ENCODE results near the gene SLC29A1. TPM values are rescaled to one million over a fixed set of nuclear protein-coding genes. Genes with fewer than 3 reads are reported as not detected.

The SLC29A1 gene
- polyA plus RNA-seq, 1 experiment: 34.1 TPM

GRCh38 chr6:44207966-44208365, 15.4 kb upstream of the SLC29A1 start:
- no peak for DNase-seq (ENCODE audit: low read depth)
- POLR2A ChIA-PET: no interaction called here
- no peak for TF ChIP-seq CTCF (IDR thresholded peaks at IDR 0.05; ENCODE audit: insufficient read depth, low read depth, low read length)
- H3K27me3 ChIP-seq (ENCODE audit: control insufficient read depth, insufficient read depth, low read length): peaks cover 6% of the 10 kb centered on the region
- CTCF ChIA-PET: interaction anchor here (0.7 to 2.3 kb wide), 4 partner anchors 16 to 1170 kb away, joined by 3 to 5 read pairs (median 3); partner anchors contain the start of gene SLC29A1
- no peaks in the 10 kb centered on the region for H3K36me3 ChIP-seq (ENCODE audit: control insufficient read depth, insufficient read depth, low read length)
- H3K4me3 ChIP-seq (ENCODE audit: low read depth, low read length): no peak overlapping the region

GRCh38 chr6:44211284-44211683, 12.1 kb upstream of the SLC29A1 start:
- Histone ChIP-seq H3K27me3 (ENCODE audit: control insufficient read depth, insufficient read depth, low read length) (peaks cover 6% of the 10 kb centered on the region), H3K4me3 (ENCODE audit: low read depth, low read length) (no peak overlapping the region), H3K36me3 (ENCODE audit: control insufficient read depth, insufficient read depth, low read length) (no peaks in the 10 kb centered on the region)
- no peak for TF ChIP-seq CTCF (IDR thresholded peaks at IDR 0.05; ENCODE audit: insufficient read depth, low read depth, low read length)
- no peak for DNase-seq (ENCODE audit: low read depth)
- POLR2A ChIA-PET: no interaction called here
- CTCF ChIA-PET: interaction anchor here (1.0 to 2.5 kb wide), 4 partner anchors 8 to 45 kb away, joined by 4 to 6 read pairs (median 4); no protein-coding TSS in a partner anchor

DNA sequence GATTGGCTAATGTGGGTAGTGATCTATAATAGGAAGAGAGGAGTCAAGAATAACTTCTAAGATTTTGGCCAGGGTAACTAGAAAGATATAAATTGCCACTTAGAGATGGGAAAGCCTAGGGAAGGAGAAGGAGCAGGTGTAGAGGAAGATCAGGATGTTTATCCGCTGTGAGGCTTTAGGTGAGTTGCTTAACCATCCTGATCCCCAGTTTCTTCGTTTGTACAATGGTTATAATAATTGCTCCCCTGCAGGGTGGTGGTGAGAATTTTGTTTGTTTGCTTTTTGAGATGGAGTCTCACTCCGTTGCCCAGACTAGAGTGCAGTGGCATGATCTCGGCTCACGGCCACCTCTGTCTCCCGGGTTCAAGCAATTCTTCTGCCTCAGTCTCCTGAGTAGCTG, 9.1 kb upstream of the SLC29A1 start:
- peaks cover 6% of the 10 kb centered on the region for H3K27me3 ChIP-seq (ENCODE audit: control insufficient read depth, insufficient read depth, low read length)
- CTCF ChIA-PET: interaction anchor here (1.5 to 1.8 kb wide), 3 partner anchors 13 to 22 kb away, joined by 3 to 4 read pairs (median 3); no protein-coding TSS in a partner anchor
- DNase-seq (ENCODE audit: low read depth): no peak
- H3K4me3 ChIP-seq (ENCODE audit: low read depth, low read length): no peak overlapping the region
- no peak for TF ChIP-seq CTCF (IDR thresholded peaks at IDR 0.05; ENCODE audit: insufficient read depth, low read depth, low read length)
- POLR2A ChIA-PET: no interaction called here
- H3K36me3 ChIP-seq (ENCODE audit: control insufficient read depth, insufficient read depth, low read length): no peaks in the 10 kb centered on the region

DNA sequence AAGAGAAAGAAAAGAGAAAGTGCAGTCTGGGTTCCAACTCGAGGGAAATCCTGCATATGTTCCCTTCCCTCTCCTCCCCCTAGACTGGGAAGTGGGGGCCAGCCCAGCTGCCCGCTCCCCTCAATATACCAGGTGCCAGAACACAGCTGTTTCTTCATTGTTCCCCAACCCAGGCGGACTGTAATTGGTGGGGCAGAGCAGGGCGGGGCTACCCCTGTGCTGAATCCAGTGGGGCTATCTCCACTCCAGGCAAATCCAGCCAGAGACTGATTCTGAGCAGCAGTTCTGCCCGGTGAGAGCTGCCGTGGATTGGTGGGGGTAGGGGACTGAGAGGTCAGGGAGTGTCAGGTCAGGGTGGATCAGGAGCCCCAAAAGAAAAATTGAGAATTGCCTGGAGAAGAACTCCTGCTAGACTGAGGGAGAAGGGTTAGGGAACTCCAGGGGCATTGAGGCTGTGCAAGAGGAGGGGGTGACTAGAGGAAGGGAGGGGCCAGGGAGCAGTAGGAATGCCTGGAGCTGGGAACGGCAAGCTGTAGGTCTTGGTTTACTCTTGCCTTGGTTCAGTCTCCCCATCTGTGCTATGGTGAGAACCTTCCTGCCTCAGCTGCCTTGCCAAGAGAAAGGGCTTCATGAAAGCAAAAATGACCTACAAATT, 6.6 kb upstream of the SLC29A1 start, which contains the start of gene MYMX:
TSS of gene MYMX (plus strand) at position 250 of the 655 bp plus-strand sequence. CDS start 546 bp downstream, outside the sequence.
- ChIA-PET CTCF (interaction anchor here (1.5 kb wide), 1 partner anchor 18 kb away, joined by 4 read pairs; no protein-coding TSS in a partner anchor), POLR2A (no interaction called here)
- TF ChIP-seq CTCF (IDR thresholded peaks at IDR 0.05; ENCODE audit: insufficient read depth, low read depth, low read length): no peak
- DNase-seq (ENCODE audit: low read depth): no peak
- Histone ChIP-seq H3K27me3 (ENCODE audit: control insufficient read depth, insufficient read depth, low read length) (peaks cover 6% of the 10 kb centered on the region), H3K4me3 (ENCODE audit: low read depth, low read length) (no peak within 1 kb of the TSS), H3K36me3 (ENCODE audit: control insufficient read depth, insufficient read depth, low read length) (no peaks in the 10 kb centered on the region)

DNA sequence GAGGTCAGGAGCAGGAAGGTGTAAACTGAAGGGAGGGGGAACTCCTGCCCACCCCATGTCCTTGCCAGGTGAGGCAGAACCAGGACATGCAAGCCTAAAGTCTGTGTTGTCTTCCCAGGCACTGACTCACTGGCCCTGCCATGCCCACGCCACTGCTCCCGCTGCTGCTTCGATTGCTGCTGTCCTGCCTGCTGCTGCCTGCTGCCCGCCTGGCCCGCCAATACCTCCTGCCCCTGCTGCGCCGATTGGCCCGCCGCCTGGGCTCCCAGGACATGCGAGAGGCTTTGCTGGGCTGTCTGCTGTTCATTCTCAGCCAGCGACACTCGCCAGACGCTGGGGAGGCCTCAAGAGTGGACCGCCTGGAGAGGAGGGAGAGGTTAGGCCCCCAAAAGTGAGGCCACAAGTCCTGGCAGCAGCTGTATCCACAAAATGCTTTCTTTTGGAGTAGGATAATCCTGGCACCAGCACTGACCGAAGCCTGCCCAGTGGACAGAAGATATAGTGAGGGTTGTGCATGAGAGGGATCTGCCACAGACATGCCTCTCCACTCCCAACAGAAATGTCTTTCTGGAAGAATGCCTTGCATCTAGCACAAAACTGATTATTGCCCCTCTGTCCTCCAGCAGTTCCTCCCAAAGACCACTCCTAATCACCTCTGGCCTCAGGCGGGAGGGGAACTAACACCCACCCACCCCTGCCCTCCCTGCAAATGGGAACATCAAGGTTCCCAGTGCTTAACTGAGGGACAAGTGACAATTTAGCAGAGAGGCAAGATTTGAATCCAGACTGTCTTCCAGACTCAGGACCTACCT, 5.9 kb upstream of the SLC29A1 start:
- no peak for DNase-seq (ENCODE audit: low read depth)
- no peak overlapping the region for H3K4me3 ChIP-seq (ENCODE audit: low read depth, low read length)
- ChIA-PET CTCF (interaction anchor here (1.5 kb wide), 1 partner anchor 17 kb away, joined by 4 read pairs; no protein-coding TSS in a partner anchor), POLR2A (no interaction called here)
- TF ChIP-seq CTCF (IDR thresholded peaks at IDR 0.05; ENCODE audit: insufficient read depth, low read depth, low read length): no peak
- H3K27me3 ChIP-seq (ENCODE audit: control insufficient read depth, insufficient read depth, low read length): peaks cover 6% of the 10 kb centered on the region
- no peaks in the 10 kb centered on the region for H3K36me3 ChIP-seq (ENCODE audit: control insufficient read depth, insufficient read depth, low read length)

Data from BJ (cell line).